Astrocyte of the cerebellum (primary cell): ENCODE results near the gene EYS.

ENCODE experiments used
- DNase-seq: peaks from one replicate; pipeline ENCODE4 v3.0.0-alpha.2; 2011; ENCODE audit warnings: low read depth
- H3K4me3 ChIP-seq: 2 replicates; pipeline ENCODE4 v1.5.1; 2011; ENCODE audit warnings: mild to moderate bottlenecking, low read depth, low read length, moderate library complexity
- in situ Hi-C: cut with HindIII; loops from 2 replicates; pipeline ENCODE4 v1.10.0; 2017; ENCODE audit warnings: low sequenced_read_pairs
- TF ChIP-seq, protein P1 (sequence below): IDR thresholded peaks from 2 replicates; pipeline ENCODE4 v1.5.1; 2012; ENCODE audit warnings: low read length, low read depth, moderate library complexity, mild to moderate bottlenecking; ENCODE audit errors: missing control alignments

The EYS gene

DNA sequence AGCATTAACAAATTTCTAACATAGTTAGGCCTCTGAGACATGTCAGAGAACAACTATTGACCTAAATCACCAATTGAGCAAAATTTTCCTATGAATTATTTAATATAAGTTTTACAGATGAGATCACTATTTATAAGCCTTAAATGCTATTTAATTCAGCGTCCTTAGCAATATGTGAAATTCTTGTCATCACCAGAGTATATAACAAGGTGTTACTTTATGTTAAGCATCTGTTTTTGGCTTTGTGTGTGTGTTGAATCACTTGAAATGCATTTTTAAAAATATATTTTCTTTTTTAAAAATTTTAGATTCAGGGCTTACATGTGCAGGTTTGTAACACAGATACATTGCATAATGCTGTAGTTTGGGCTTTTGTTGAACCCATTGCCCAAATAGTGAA lies 794.1 kb downstream of the EYS start:
- TF ChIP-seq, protein P1, sequence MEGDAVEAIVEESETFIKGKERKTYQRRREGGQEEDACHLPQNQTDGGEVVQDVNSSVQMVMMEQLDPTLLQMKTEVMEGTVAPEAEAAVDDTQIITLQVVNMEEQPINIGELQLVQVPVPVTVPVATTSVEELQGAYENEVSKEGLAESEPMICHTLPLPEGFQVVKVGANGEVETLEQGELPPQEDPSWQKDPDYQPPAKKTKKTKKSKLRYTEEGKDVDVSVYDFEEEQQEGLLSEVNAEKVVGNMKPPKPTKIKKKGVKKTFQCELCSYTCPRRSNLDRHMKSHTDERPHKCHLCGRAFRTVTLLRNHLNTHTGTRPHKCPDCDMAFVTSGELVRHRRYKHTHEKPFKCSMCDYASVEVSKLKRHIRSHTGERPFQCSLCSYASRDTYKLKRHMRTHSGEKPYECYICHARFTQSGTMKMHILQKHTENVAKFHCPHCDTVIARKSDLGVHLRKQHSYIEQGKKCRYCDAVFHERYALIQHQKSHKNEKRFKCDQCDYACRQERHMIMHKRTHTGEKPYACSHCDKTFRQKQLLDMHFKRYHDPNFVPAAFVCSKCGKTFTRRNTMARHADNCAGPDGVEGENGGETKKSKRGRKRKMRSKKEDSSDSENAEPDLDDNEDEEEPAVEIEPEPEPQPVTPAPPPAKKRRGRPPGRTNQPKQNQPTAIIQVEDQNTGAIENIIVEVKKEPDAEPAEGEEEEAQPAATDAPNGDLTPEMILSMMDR = no peak
- H3K4me3 ChIP-seq = no peak overlapping the region
- in situ Hi-C loops = no loop called here
- no peak for DNase-seq

DNA sequence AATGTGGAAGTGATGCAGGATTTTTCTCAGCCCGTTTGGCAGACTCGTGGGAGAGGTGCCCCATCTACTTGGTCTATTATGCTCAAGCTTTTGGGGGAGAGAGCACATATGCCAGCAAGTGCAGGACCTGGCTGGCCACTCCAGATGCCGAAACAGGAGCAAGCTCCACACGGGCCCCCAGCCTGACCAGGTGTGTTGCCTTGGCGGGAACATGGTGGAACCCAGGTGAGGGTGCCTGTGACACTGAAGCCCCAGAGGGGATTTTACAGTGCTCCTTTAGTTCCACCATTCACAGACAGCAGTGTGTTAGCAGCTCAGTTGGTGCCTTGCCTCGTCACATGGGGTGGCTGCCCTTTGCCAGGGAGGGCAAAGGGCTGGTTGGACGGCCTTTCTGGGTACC lies 798.9 kb downstream of the EYS start:
- TF ChIP-seq, protein P1 = no peak
- no peak overlapping the region for H3K4me3 ChIP-seq
- DNase-seq = no peak
- in situ Hi-C loops = no loop called here

DNA sequence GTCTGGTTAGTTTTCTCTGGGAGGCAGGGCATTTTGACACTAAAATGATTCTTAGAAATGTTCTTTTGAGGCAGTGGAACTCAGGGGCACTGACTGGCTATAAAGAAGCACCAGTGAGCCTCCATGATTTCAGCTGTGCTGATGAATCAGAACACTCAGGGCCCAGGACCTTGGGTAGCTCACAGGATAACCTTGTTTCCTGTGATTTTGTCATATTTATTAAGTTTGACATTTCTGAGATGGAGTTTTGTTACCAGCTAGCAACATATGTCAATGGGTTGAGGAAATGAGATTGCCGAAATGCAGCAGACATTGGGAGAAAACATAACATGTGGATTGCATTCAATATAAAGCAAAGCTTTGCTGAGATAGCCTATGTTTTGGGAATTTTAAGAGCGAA lies 802.4 kb downstream of the EYS start:
- H3K4me3 ChIP-seq = no peak overlapping the region
- in situ Hi-C loops = no loop called here
- DNase-seq = no peak
- TF ChIP-seq, protein P1 = no peak

DNA sequence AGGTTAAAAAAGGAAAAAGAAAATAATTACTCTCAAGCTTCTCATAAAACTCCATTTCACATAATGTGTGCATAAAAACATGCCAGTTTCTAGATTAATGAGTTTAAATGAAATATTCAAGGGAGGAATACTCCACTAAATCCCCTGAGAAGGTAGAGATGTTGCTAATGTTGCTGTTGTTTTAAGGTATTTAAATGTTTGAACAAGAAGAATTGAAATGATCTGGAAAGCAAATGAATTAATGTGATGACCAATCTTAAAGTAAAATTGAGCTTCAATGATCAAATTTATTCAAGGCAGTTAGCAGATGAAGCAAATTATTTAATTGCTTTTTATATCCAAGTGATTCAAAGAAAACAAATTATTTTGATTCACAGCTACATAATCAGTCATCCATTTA lies 804.4 kb downstream of the EYS start:
- no peak for DNase-seq
- TF ChIP-seq, protein P1 = no peak
- H3K4me3 ChIP-seq = no peak overlapping the region
- in situ Hi-C loops = no loop called here

DNA sequence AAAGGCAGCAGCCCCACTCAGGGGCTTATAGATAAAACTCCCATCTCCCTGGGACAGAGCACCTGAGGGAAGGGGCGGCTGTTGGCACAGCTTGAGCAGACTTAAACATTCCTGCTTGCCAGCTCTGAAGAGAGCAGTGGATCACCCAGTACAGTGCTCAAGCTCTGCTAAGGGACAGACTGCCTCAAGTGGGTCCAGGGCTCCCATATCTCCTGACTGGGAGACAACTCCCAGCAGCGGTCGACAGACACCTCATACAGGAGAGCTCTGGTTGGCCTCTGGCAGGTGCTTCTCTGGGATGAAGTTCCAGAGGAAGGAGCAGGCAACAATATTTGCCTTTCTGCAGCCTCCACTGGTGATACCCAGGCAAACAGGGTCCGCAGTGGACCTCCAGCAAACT lies 810.1 kb downstream of the EYS start:
- in situ Hi-C loops = no loop called here
- DNase-seq = no peak
- H3K4me3 ChIP-seq = no peak overlapping the region
- TF ChIP-seq, protein P1 = no peak

DNA sequence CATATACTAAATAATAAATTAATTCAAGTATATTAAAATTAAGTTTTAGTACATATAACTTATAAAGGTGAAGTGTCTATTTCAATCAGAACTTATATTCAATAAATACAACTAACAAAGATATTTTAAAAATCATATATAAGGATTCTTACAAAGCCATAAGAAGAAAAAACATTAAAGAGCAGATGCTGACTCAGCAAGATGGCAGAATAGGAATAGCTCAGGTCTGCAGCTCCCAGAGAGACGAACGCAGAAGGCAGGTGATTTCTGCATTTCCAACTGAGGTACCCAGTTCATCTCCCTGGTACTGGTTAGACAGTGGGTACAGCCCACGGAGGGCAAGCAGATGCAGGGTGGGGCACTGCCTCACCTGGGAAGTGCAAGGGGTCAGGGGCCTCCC lies 811.1 kb downstream of the EYS start:
- in situ Hi-C loops = no loop called here

More for the DNA sequence above, 811.1 kb downstream of the EYS start:
- no peak overlapping the region for H3K4me3 ChIP-seq
- DNase-seq = no peak
- TF ChIP-seq, protein P1 = no peak
